HCT116 (cell line): Measurements from ENCODE around the gene AUTS2. TPM values are rescaled to one million over a fixed set of nuclear protein-coding genes. Genes with fewer than 3 reads are reported as not detected.

Experiments used
- ATAC-seq: fragments of 200-7000 bp; cut with Tn5 transposase; 2 replicates; pipeline ENCODE4 v1.9.1; 2020; ENCODE audit warnings: mild to moderate bottlenecking, moderate library complexity
- BruUV-seq: library from RNA; stranded (reverse); fragments of 400-500 nt; replicated peaks from 2 replicates; lab custom pipeline; 2021; lab: Mats Ljungman, UMichigan
- CTCF ChIA-PET: fragments of 300-600 bp; sonication (Branson Sonifier 250); formaldehyde crosslinking; loops from one replicate; lab custom pipeline; 2021; ENCODE audit warnings: antibody characterized with exemption; lab: Charles Lee
- POLR2A ChIA-PET: fragments of 300-600, 350-600 bp; sonication (Branson Sonifier 250); formaldehyde crosslinking; loops from one replicate; lab custom pipeline; 2021; ENCODE audit warnings: antibody characterized with exemption; lab: Charles Lee
- RAD21 ChIA-PET, 2 experiments: fragments of 300-600 bp; sonication (Branson Sonifier 250); formaldehyde crosslinking; loops; one replicate each; lab custom pipeline; 2023; ENCODE audit warnings: low total read pairs in 2 of 2; ENCODE audit not compliant: uncharacterized antibody in 2 of 2, unreplicated experiment in 2 of 2, low non-redundant PET in 1 of 2; lab: Charles Lee
- DNase-seq: peaks from one replicate; pipeline ENCODE4 v3.0.0-alpha.2; 2010; ENCODE audit warnings: low read depth, low spot score
- H2AFZ ChIP-seq: fragments of 200-600 bp; shearing (Covaris generic), sonication (generic); 2 replicates; pipeline ENCODE4 v1.6.1; 2017; ENCODE audit warnings: low read depth, mixed run types, mixed read lengths, antibody characterized with exemption, low read length; ENCODE audit not compliant: poor library complexity, severe bottlenecking
- H3K27ac ChIP-seq: 2 replicates; pipeline ENCODE4 v1.5.1; 2012; ENCODE audit warnings: low read depth, low read length
- H3K27me3 ChIP-seq: fragments of 200-600 bp; sonication (generic); 2 replicates; pipeline ENCODE4 v1.6.1; 2016; ENCODE audit warnings: mixed run types, low read length, mixed read lengths; ENCODE audit not compliant: insufficient read depth
- H3K36me3 ChIP-seq, 2 experiments: fragments of 200-500 bp in 1 of 2; fragments of 200-600 bp in 1 of 2; sonication (Bioruptor generic) in 1 of 2; sonication (generic) in 1 of 2; 2 replicates each; pipeline versions ENCODE4 v1.5.1 to v1.6.1; 2014 to 2016; ENCODE audit warnings: low read length in 2 of 2, inconsistent platforms in 1 of 2, mixed read lengths in 1 of 2, mixed run types in 1 of 2; ENCODE audit not compliant: insufficient read depth in 2 of 2, control insufficient read depth in 1 of 2
- H3K4me1 ChIP-seq, 2 experiments: fragments of 200-600 bp in 1 of 2; sonication (generic) in 1 of 2; 2 replicates each; pipeline versions ENCODE4 v1.5.1 to v1.6.1; 2012 to 2017; ENCODE audit warnings: low read length in 2 of 2, inconsistent platforms in 1 of 2, mild to moderate bottlenecking in 1 of 2, mixed read lengths in 1 of 2, mixed run types in 1 of 2, moderate library complexity in 1 of 2; ENCODE audit not compliant: insufficient read depth in 2 of 2, control insufficient read depth in 1 of 2
- H3K4me2 ChIP-seq: fragments of 200-600 bp; sonication (generic); 2 replicates; pipeline ENCODE4 v1.6.1; 2017; ENCODE audit warnings: mixed run types, low read length, mixed read lengths
- H3K4me3 ChIP-seq, 2 experiments: fragments of 200-600 bp in 1 of 2; sonication (generic) in 1 of 2; replicated peaks in 1 of 2; 2 replicates each; pipeline ENCODE4 v1.5.1; 2011 to 2016; ENCODE audit warnings: low read length in 2 of 2, control low read depth in 1 of 2, low read depth in 1 of 2, mild to moderate bottlenecking in 1 of 2, mixed read lengths in 1 of 2, mixed run types in 1 of 2
- H3K79me2 ChIP-seq: fragments of 200-600 bp; sonication (generic); 2 replicates; pipeline ENCODE4 v1.6.1; 2017; ENCODE audit warnings: mild to moderate bottlenecking, mixed run types, low read length, moderate library complexity, mixed read lengths; ENCODE audit not compliant: insufficient read depth
- H3K9ac ChIP-seq: fragments of 200-600 bp; sonication (generic); 2 replicates; pipeline ENCODE4 v1.6.1; 2016; ENCODE audit warnings: low read length, mixed read lengths
- H3K9me2 ChIP-seq: fragments of 200-600 bp; sonication (generic), shearing (Covaris generic); 2 replicates; pipeline ENCODE4 v1.6.1; 2017; ENCODE audit warnings: mixed run types, mild to moderate bottlenecking, moderate library complexity; ENCODE audit not compliant: insufficient read depth
- H3K9me3 ChIP-seq, 2 experiments: fragments of 200-500 bp in 1 of 2; fragments of 200-600 bp in 1 of 2; sonication (Bioruptor generic) in 1 of 2; sonication (generic) in 1 of 2; 2 replicates each; pipeline ENCODE4 v1.6.1; 2014 to 2017; ENCODE audit warnings: low read length in 2 of 2, mixed read lengths in 2 of 2, inconsistent platforms in 1 of 2, low read depth in 1 of 2, mild to moderate bottlenecking in 1 of 2, mixed run types in 1 of 2, moderate library complexity in 1 of 2; ENCODE audit not compliant: control insufficient read depth in 1 of 2, insufficient read depth in 1 of 2
- H4K20me1 ChIP-seq: fragments of 200-600 bp; sonication (generic), shearing (Covaris generic); 2 replicates; pipeline ENCODE4 v1.6.1; 2017; ENCODE audit warnings: mixed run types, mild to moderate bottlenecking, moderate library complexity; ENCODE audit not compliant: insufficient read depth
- CEBPB ChIP-seq: IDR thresholded peaks from 2 replicates; pipeline ENCODE4 v1.6.1; 2012; ENCODE audit warnings: low read depth
- EGR1 ChIP-seq: IDR thresholded peaks from 2 replicates; pipeline ENCODE4 v1.6.1; 2012; ENCODE audit warnings: low read depth
- EZH2phosphoT487 ChIP-seq: fragments of 200-600 bp; IDR thresholded peaks from 2 replicates; pipeline ENCODE4 v1.6.1; 2018; ENCODE audit warnings: antibody characterized with exemption, borderline replicate concordance
- FOSL1 ChIP-seq: IDR thresholded peaks from 2 replicates; pipeline ENCODE4 v1.6.1; 2012; ENCODE audit warnings: low read depth
- JUND ChIP-seq: IDR thresholded peaks from 2 replicates; pipeline ENCODE4 v1.6.1; 2012
- RAD21 ChIP-seq: IDR thresholded peaks from 2 replicates; pipeline ENCODE4 v1.6.1; 2012; ENCODE audit warnings: low read depth, mild to moderate bottlenecking
- ZFX ChIP-seq: fragments of 450-650 bp; IDR thresholded peaks from 2 replicates; pipeline ENCODE4 v1.6.1; 2017
- intact Hi-C: fragments of 100-400 bp; cut with micrococcal nuclease; formaldehyde crosslinking; loops from 2 replicates; pipeline ENCODE4 v1.10.0; 2022
- total RNA-seq: library from RNA; stranded (reverse); gene quantifications from one replicate; pipeline ENCODE4 v1.2.1, GENCODE V29; 2021; ENCODE audit not compliant: unreplicated experiment
- TF ChIP-seq, protein P1 (sequence below): IDR thresholded peaks from 2 replicates; pipeline ENCODE4 v1.6.1; 2011; ENCODE audit warnings: mild to moderate bottlenecking, low read length, moderate library complexity; ENCODE audit not compliant: insufficient replicate concordance; ENCODE audit errors: extremely low read depth
- TF ChIP-seq, protein P2 (sequence below), 3 experiments: fragments of 200-600 bp in 1 of 3; sonication (generic) in 1 of 3; IDR thresholded peaks in 2 of 3; conservative IDR thresholded peaks in 1 of 3; 2 replicates each; pipeline ENCODE4 v1.5.1; 2012 to 2017; ENCODE audit warnings: low read depth in 2 of 3, low read length in 2 of 3, antibody characterized with exemption in 1 of 3, borderline replicate concordance in 1 of 3, control low read depth in 1 of 3, mild to moderate bottlenecking in 1 of 3, mixed read lengths in 1 of 3, mixed run types in 1 of 3, moderate library complexity in 1 of 3; ENCODE audit not compliant: insufficient read depth in 1 of 3
- TF ChIP-seq, protein P3 (sequence below): IDR thresholded peaks from 2 replicates; pipeline ENCODE4 v1.6.1; 2012; ENCODE audit warnings: low read depth

Gene AUTS2
- total RNA-seq, 1 experiment from 2014 or later = 0.93 TPM

DNA sequence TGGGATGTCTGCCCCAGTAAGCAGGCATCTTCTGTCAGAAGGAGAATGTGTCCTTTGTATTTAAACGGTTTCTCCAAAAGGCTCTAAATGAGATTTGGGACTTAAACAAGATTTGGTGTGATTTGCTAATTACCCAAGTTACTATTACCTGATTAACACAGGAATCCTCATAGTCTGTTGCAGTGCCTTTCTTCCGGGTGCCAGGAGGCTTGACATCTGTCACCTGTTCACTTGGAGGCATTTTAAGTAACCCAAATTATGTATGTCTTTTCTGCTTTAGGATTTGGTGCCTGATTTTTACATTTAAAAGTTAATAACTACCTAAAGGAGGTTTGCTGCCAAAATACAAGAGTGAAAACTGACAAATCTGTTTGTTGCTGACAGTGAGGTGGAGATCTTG, 945.7 kb downstream of the AUTS2 start (continued):
- TF ChIP-seq, protein P1, sequence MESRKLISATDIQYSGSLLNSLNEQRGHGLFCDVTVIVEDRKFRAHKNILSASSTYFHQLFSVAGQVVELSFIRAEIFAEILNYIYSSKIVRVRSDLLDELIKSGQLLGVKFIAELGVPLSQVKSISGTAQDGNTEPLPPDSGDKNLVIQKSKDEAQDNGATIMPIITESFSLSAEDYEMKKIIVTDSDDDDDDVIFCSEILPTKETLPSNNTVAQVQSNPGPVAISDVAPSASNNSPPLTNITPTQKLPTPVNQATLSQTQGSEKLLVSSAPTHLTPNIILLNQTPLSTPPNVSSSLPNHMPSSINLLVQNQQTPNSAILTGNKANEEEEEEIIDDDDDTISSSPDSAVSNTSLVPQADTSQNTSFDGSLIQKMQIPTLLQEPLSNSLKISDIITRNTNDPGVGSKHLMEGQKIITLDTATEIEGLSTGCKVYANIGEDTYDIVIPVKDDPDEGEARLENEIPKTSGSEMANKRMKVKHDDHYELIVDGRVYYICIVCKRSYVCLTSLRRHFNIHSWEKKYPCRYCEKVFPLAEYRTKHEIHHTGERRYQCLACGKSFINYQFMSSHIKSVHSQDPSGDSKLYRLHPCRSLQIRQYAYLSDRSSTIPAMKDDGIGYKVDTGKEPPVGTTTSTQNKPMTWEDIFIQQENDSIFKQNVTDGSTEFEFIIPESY = no peak
- TF ChIP-seq, protein P2, sequence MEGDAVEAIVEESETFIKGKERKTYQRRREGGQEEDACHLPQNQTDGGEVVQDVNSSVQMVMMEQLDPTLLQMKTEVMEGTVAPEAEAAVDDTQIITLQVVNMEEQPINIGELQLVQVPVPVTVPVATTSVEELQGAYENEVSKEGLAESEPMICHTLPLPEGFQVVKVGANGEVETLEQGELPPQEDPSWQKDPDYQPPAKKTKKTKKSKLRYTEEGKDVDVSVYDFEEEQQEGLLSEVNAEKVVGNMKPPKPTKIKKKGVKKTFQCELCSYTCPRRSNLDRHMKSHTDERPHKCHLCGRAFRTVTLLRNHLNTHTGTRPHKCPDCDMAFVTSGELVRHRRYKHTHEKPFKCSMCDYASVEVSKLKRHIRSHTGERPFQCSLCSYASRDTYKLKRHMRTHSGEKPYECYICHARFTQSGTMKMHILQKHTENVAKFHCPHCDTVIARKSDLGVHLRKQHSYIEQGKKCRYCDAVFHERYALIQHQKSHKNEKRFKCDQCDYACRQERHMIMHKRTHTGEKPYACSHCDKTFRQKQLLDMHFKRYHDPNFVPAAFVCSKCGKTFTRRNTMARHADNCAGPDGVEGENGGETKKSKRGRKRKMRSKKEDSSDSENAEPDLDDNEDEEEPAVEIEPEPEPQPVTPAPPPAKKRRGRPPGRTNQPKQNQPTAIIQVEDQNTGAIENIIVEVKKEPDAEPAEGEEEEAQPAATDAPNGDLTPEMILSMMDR (IDR thresholded peaks at IDR 0.05 in 2 of 3, conservative IDR thresholded peaks at IDR 0.05 in 1 of 3; ENCODE audit: borderline replicate concordance in 1 of 3, insufficient read depth in 1 of 3, low read depth in 2 of 3, low read length in 2 of 3) = no peak
- TF ChIP-seq FOSL1 (no peak), EGR1 (no peak), EZH2phosphoT487 (no peak)

DNA sequence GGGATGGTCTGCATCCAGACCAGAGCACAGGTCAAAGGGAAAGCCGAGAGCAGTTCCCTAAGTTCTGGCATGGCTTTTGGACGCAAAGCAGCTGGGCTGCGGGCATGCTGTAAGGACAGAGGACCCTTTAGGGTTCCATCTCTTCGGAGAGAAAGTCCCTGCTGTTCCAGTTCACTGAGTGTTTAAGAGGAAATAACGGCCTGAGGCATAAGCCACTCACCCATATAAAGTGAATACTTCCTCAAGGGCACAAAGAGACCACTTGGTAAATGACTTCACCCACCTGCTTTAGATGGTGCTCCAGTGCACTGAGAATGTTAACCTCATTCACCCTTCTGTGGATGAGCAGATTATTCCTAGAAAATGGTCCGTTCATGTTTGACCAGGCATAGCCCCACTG, 946.9 kb downstream of the AUTS2 start:
- no peak overlapping the region for H3K4me3 ChIP-seq
- RAD21 ChIA-PET = no interaction called here

More for the DNA sequence above, 946.9 kb downstream of the AUTS2 start:
- TF ChIP-seq JUND (no peak), CEBPB (no peak), RAD21 (no peak), EZH2phosphoT487 (no peak), ZFX (no peak)
- TF ChIP-seq, protein P3, sequence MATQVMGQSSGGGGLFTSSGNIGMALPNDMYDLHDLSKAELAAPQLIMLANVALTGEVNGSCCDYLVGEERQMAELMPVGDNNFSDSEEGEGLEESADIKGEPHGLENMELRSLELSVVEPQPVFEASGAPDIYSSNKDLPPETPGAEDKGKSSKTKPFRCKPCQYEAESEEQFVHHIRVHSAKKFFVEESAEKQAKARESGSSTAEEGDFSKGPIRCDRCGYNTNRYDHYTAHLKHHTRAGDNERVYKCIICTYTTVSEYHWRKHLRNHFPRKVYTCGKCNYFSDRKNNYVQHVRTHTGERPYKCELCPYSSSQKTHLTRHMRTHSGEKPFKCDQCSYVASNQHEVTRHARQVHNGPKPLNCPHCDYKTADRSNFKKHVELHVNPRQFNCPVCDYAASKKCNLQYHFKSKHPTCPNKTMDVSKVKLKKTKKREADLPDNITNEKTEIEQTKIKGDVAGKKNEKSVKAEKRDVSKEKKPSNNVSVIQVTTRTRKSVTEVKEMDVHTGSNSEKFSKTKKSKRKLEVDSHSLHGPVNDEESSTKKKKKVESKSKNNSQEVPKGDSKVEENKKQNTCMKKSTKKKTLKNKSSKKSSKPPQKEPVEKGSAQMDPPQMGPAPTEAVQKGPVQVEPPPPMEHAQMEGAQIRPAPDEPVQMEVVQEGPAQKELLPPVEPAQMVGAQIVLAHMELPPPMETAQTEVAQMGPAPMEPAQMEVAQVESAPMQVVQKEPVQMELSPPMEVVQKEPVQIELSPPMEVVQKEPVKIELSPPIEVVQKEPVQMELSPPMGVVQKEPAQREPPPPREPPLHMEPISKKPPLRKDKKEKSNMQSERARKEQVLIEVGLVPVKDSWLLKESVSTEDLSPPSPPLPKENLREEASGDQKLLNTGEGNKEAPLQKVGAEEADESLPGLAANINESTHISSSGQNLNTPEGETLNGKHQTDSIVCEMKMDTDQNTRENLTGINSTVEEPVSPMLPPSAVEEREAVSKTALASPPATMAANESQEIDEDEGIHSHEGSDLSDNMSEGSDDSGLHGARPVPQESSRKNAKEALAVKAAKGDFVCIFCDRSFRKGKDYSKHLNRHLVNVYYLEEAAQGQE = no peak
- TF ChIP-seq, protein P1 = no peak
- ChIA-PET CTCF (no interaction called here), POLR2A (no interaction called here)
- Histone ChIP-seq H3K9me3 (peaks cover 3 to 7% of the 10 kb centered on the region in 2 experiments; a peak in 2 of 4 replicates), H3K4me2 (no peak overlapping the region), H3K36me3 (no peaks in the 10 kb centered on the region), H3K9ac (no peak overlapping the region), H3K27me3 (no peaks in the 10 kb centered on the region), H3K27ac (no peak overlapping the region), H4K20me1 (no peaks in the 10 kb centered on the region), H3K79me2 (no peaks in the 10 kb centered on the region), H3K4me1 (no peaks in the 10 kb centered on the region), H2AFZ (no peak overlapping the region), H3K9me2 (no peaks in the 10 kb centered on the region)
- DNase-seq = no peak
- no peak for ATAC-seq
- BruUV-seq = no TSS peak
- intact Hi-C loops = no loop called here
